HG03097 (cell line): ENCODE data around the gene LPGAT1.

Source experiments
- ATAC-seq: cut with Tn5 transposase; IDR thresholded peaks from one replicate; pipeline ENCODE4 v1.9.1; 2021; ENCODE audit not compliant: unreplicated experiment, low FRiP score

LPGAT1 gene

GRCh38 chr1:211829343-211830054 is 1.1 kb downstream of the LPGAT1 start:
- ATAC-seq: no peak

DNA sequence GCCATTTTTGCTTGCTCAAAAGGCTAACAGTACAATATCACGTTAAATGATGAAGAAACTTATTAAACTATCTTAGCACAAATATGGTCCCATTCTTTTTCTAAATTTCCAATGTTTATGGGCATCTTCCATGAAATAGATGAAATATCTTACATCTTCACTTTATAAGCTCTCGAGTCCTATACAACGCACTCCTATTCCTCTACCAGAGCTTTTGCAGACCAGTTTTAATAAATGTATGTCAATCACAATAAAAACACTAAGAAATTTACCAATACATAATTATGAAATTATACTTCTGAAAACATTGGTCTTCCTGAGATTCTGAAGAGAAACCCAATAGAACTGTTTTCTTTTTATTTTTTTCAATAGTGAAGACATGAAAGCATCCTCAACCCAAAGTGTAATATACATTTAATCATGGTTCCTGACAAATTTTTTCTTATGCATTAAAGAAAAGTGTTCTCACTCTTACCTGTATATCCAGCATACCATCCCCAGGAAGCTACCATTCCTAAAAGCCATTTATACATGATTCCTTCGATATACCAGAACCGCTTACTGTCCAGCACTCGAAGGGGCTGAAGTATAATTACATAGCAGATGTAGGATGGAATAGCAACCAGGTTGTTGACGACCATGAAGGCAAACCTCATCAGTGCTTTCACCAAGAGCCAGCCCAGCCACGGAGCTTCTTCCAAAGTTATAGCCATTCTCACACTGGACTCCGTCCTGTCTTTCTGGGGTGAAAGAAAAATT is 1.8 kb downstream of the LPGAT1 start:
- no peak for ATAC-seq

- ATAC-seq: no peak
Measured at GRCh38 chr1:211827051-211827450, 3.5 kb downstream of the LPGAT1 start.

- ATAC-seq: no peak
Measured at GRCh38 chr1:211825980-211826379, 4.6 kb downstream of the LPGAT1 start.

GRCh38 chr1:211822677-211823407 is 7.7 kb downstream of the LPGAT1 start:
- ATAC-seq: no peak

GRCh38 chr1:211816586-211816985 is 14.0 kb downstream of the LPGAT1 start:
- no peak for ATAC-seq

DNA sequence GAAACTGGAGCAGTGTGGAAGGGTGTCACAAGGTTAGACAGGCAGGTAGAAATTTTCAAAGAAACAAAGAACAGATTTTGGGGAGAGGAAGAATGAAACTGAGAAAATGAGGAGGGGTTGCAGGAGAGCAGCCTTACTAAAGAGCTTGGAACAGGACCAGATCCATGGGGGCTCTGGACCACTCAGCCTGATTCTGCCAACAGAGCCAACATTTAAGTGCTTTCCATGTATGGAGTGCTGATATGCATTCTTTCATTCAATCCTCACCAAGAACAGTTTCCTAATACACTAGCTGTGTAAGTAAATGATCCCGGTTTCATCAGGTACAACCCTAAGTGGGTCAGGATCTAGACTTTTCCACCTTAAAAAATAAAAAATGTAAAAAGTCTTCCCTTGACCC is 16.2 kb downstream of the LPGAT1 start:
- ATAC-seq: no peak

DNA sequence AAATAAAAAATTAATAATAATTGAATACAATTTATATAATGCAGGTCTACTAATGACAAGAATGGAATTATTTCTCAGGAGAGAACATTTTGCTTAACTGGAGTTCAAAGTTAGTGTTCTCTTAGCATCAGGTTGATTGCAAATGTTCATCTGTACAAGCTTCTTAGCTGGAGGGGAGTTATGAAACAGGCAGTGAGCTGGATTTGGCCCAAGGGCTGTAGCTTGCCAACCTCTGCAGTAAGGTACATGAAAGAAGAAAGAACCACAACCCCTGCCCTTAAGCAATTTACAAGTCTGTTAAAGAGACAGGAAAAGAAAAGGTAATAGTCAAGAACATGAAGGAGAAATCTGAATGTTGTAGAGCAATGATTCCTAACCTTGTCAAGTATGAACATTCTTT is 17.0 kb downstream of the LPGAT1 start:
- no peak for ATAC-seq

DNA sequence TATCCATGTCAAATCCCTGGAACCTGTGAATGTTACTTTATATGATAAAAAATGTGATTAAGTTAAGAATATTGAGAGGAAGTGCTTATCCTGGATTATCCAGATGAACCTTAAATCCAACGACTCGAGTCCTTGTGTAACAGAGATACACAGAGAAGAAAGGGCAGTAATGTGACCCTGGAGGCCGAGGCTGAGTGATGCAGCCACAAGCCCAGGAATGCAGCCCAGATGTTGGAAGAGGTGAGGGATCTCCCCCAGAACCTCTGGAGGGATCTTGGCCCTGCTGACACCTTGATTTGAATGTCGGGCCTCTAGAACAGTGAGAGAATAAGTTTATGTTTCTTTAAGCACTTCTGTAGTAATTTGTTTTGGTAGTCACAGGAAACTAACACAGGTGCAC is 18.0 kb downstream of the LPGAT1 start:
- no peak for ATAC-seq

GRCh38 chr1:211811848-211812247 is 18.7 kb downstream of the LPGAT1 start:
- no peak for ATAC-seq

DNA sequence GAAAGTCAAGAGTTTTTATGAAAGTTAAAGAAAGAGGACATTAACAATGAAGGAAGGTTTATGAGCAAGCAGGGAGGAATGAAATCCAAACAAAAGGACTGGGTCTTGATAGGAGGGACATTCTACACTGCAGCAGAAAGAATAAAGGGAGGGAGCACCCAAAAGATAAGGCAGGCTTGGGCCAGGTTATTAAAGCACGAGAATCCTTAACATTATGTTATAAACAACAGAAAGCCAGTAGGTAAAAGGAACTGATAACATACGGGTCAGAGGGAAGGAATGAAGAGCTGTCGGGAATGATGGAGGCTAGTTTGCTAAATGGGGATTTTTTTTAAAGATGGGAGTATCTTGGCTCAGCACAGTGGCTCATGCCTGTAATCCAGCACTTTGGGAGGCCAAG is 19.4 kb downstream of the LPGAT1 start:
- ATAC-seq: no peak

DNA sequence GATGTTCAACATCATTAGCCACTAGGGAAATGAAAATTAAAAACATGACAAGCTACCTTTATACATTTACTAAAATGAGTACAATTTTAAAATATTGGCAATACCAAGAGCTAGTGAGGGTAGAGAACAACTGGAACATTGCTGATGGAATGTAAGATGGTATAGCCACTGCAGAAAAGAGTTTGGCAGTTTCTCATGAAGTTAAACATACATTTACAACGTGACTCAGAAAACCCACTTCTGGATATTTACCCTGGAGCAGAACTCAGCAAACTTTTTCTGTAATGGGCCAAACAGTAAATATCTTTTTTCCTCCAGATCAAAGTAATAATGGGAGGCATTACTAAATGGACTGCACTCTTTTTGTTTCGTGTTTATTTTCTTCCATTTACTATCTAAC is 22.1 kb downstream of the LPGAT1 start:
- ATAC-seq: no peak

- no peak for ATAC-seq
Measured at GRCh38 chr1:211804915-211805314, 25.6 kb downstream of the LPGAT1 start.

DNA sequence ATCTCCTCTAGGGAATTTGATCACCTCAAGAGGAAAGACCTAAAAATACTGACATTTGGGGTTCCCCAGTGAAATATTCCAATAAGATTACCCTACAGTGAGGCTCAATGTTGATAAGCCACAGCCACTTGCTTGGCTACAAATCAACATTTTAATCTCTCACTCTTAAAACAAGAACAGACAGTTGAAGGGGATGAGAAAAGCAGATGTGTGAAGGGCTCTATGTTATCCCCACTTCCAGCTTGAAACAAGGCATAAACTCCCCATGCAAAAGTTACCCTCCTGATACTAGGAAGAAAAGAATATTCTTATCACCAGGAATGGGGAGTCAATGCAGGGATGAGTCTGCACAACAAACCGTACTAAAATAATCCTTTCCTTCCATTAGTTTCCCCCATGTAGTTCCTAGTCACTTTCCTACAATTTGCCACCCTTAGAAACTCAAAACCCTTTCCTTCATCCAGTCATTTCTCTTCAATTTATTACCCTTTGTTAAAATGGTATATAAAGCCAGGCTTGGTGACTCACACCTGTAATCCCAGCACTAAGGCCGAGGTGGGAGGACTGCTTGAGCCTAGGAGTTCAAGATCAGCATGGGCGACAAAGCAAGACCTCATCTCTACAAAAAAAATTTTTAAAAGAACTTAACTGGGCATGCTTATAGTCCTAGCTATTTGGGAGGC is 29.5 kb downstream of the LPGAT1 start:
- no peak for ATAC-seq

GRCh38 chr1:211797994-211798393 is 32.6 kb downstream of the LPGAT1 start:
- ATAC-seq: no peak

- ATAC-seq: no peak
Measured at GRCh38 chr1:211791979-211792378, 38.6 kb downstream of the LPGAT1 start.

DNA sequence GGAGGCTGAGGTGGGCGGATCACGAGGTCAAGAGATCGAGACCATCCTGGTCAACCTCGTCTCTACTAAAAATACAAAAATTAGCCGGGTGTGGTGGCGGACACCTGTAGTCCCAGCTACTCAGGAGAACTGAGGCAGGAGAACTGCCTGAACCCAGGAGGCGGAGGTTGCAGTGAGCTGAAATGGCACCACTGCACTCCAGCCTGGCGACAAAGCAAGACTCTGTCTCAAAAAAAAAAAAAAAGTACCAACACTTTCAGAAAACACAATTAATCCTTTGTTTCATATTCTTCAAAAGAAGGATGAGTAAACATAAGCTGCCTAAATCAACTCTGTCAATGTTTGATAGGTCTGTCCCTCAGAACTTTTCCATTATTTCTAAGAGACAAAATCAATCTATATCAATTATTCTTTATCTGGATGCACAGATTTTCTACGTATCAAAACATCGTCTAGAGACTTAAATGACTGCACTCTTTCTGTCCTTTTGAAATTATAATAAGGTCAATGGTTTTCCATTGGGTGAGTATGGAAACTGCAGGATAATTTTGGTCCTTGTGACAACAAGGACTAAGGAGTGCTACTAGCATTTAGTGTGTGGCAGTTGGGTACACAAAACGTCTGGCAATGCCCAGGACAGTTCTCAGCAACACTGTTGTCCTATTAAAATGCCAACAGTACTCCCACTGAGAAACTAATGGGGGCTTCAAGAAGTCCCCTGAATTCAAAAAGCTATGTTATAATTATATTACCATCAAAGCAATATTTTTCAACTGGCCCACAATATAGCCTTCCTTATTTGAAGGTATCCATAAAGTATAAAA is 40.7 kb downstream of the LPGAT1 start:
- no peak for ATAC-seq

GRCh38 chr1:211788626-211789025 is 41.9 kb downstream of the LPGAT1 start:
- ATAC-seq: no peak

DNA sequence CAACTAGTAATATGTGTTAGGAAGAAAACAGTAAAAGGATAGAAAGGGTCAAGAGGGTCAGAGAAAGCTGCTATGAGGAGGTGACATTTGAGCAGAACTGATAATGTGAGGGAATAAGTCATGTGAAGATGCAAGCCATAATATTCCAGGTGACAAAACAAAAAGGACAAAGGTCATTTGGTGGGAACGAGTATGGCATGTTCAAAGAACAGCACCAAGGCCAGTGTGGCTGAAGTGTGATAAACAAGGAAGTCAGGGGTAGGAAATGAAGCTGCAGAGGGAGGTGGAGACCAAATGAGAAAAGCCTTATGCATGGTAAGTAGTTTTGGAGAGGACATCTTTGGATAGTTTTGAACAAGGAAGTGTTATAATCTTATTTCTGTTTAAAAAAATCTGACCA is 46.7 kb downstream of the LPGAT1 start:
- ATAC-seq: no peak

DNA sequence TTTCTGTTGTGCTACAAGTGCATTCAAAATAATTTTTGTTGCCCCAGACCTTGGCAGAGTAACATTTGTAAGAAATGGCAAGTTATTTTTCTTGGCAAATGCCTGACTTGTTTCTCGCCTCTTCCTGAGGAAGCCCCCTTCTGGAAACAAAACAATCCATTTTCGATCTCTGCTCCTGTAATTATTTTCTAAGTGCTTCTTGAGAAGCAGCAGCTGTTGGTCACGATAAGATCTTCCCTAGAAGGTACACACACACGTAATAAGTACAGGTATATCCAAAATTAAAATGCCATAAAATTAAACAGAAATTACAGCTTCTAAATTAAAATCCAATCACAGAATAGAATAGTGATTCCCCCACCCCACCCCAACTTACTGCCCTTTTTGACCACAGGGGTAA is 47.3 kb downstream of the LPGAT1 start:
- no peak for ATAC-seq
